A549 (cell line): ENCODE measurements around the gene ZNF841. TPM values are rescaled to one million over a fixed set of nuclear protein-coding genes. Genes with fewer than 3 reads are reported as not detected.

Source experiments
- ATAC-seq, 2 experiments: fragments of 200-7000 bp in 1 of 2; fragments of >200 bp in 1 of 2; cut with Nextera tagmentation in 1 of 2; cut with Tn5 transposase in 1 of 2; 3 replicates each; pipeline versions ENCODE4 v1.8.0 to v1.9.1; 2018 to 2020; ENCODE audit warnings: mild to moderate bottlenecking in 1 of 2, moderate library complexity in 1 of 2
- CTCF ChIA-PET: fragments of 300-600 bp; sonication (Branson Sonifier 250); formaldehyde crosslinking; extraction: SDS; loops from one replicate; lab custom pipeline; 2021; ENCODE audit warnings: antibody characterized with exemption, inconsistent platforms; lab: Yijun Ruan, JAX
- POLR2A ChIA-PET: fragments of 350-600 bp; formaldehyde crosslinking; extraction: SDS; loops from one replicate; lab custom pipeline; 2021; ENCODE audit warnings: antibody characterized with exemption, inconsistent platforms; lab: Yijun Ruan, JAX
- DNase-seq, 2 experiments: peaks; one replicate each; pipeline versions ENCODE4 v3.0.0 to v3.0.0-alpha.2; 2011 to 2016; ENCODE audit warnings: low read depth in 1 of 2, low spot score in 1 of 2
- FAIRE-seq: peaks from 2 replicates; lab custom pipeline; 2011; peaks lifted over from hg19 to GRCh38; lab: Jason Lieb, UNC
- H3K27ac ChIP-seq, 2 experiments: fragments of >200 bp; sonication (Bioruptor Twin); formaldehyde crosslinking; 3 replicates each; pipeline ENCODE4 v1.5.1; 2016 to 2017
- H3K4me1 ChIP-seq: fragments of >200 bp; sonication (Bioruptor Twin); formaldehyde crosslinking; 3 replicates; pipeline ENCODE4 v1.6.1; 2016
- H3K4me2 ChIP-seq: fragments of >200 bp; sonication (Bioruptor Twin); formaldehyde crosslinking; 3 replicates; pipeline ENCODE4 v1.6.1; 2016
- H3K4me3 ChIP-seq: fragments of >200 bp; sonication (Bioruptor Twin); formaldehyde crosslinking; 3 replicates; pipeline ENCODE4 v1.5.1; 2016
- H3K9me3 ChIP-seq: fragments of >200 bp; sonication (Bioruptor Twin); formaldehyde crosslinking; 3 replicates; pipeline ENCODE4 v1.6.1; 2016
- ATOH8 ChIP-seq: fragments of 250-450 bp; sonication (Bioruptor Pico); IDR thresholded peaks from 2 replicates; pipeline ENCODE4 v1.5.0; 2020; ENCODE audit warnings: low read depth, mild to moderate bottlenecking, moderate library complexity
- CBX8 ChIP-seq: fragments of 200-600 bp; sonication (generic); IDR thresholded peaks from 2 replicates; pipeline ENCODE4 v1.6.1; 2016
- CHD2 ChIP-seq: fragments of 150-350 bp; IDR thresholded peaks from 2 replicates; pipeline ENCODE4 v1.6.1; 2014; ENCODE audit warnings: low read length; ENCODE audit not compliant: partially characterized antibody
- CTCF ChIP-seq: fragments of >200 bp; sonication (Bioruptor Twin); formaldehyde crosslinking; IDR thresholded peaks from 3 replicates; pipeline ENCODE4 v1.5.1; 2016
- FOSL2 ChIP-seq, 2 experiments: fragments of 450-650 bp in 1 of 2; fragments of >200 bp in 1 of 2; sonication (Bioruptor Twin) in 1 of 2; formaldehyde crosslinking; IDR thresholded peaks; 2 replicates each; pipeline versions ENCODE4 v1.5.0 to v1.6.1; 2016 to 2020; ENCODE audit warnings: mild to moderate bottlenecking in 1 of 2, moderate library complexity in 1 of 2
- GATA3 ChIP-seq: IDR thresholded peaks from 2 replicates; pipeline ENCODE4 v1.6.1; 2012; ENCODE audit warnings: borderline replicate concordance
- HEYL ChIP-seq: fragments of 250-450 bp; sonication (Bioruptor Pico); IDR thresholded peaks from 2 replicates; pipeline ENCODE4 v1.8.0; 2021; ENCODE audit warnings: mild to moderate bottlenecking, moderate library complexity
- KDM5A ChIP-seq: fragments of 200-600 bp; sonication (generic); IDR thresholded peaks from 2 replicates; pipeline ENCODE4 v1.6.1; 2016; ENCODE audit warnings: antibody characterized with exemption, mild to moderate bottlenecking
- MYC ChIP-seq: IDR thresholded peaks from 2 replicates; pipeline ENCODE4 v1.6.1; 2012; ENCODE audit warnings: mild to moderate bottlenecking, inconsistent platforms, low read length, improper control_type of control experiment, borderline replicate concordance
- NFE2L2 ChIP-seq: fragments of 150-350 bp; conservative IDR thresholded peaks from 2 replicates; pipeline ENCODE4 v1.6.1; 2014; ENCODE audit warnings: low read length
- NPAS2 ChIP-seq: fragments of 250-450 bp; sonication (Bioruptor Pico); IDR thresholded peaks from 2 replicates; pipeline ENCODE4 v1.8.0; 2022; ENCODE audit warnings: mild to moderate bottlenecking, moderate library complexity, borderline replicate concordance
- PBX3 ChIP-seq: IDR thresholded peaks from 2 replicates; pipeline ENCODE4 v1.6.1; 2012
- PHF8 ChIP-seq: fragments of 200-600 bp; sonication (generic); IDR thresholded peaks from 2 replicates; pipeline ENCODE4 v1.6.1; 2016; ENCODE audit warnings: low read depth, mild to moderate bottlenecking, antibody characterized with exemption, moderate library complexity, borderline replicate concordance
- WGBS: methylation state at CpG from one replicate; pipeline ENCODE4 v1.1.6; 2017; ENCODE audit errors: missing lambda C conversion rate; 5-methylcytosine and 5-hydroxymethylcytosine counted together
- polyA plus RNA-seq, 4 experiments: library from polyadenylated mRNA; depleted of rRNA in 3 of 4; stranded (reverse); fragments of >200 nt; fragmentation: RNase III in 1 of 4; extraction: RNeasy Plus Mini Kit Qiagen cat#74134 plus additional on column Dnase treatment in 1 of 4; gene quantifications; 2 replicates in 3 of 4; 3 replicates in 1 of 4; pipeline ENCODE4 v1.2.3, GENCODE V29; 2011 to 2017

ZNF841 gene
- polyA plus RNA-seq, 2 of the 4 experiments (the other 2 are of a cell fraction), result 2.2 to 4.9 TPM

- POLR2A ChIA-PET, result no interaction called here
- H3K9me3 ChIP-seq, result peaks cover 88% of the 10 kb centered on the region
- no peak overlapping the region for H3K4me3 ChIP-seq
- H3K4me1 ChIP-seq, result no peaks in the 10 kb centered on the region
- H3K27ac ChIP-seq, result no peak overlapping the region
- CTCF ChIA-PET, result no interaction called here
- FAIRE-seq (no peak), DNase-seq (no peak), ATAC-seq (no peak)
- WGBS, result 84% methylated on average over 4 of the region's 4 CpGs
- TF ChIP-seq MYC (no peak), KDM5A (no peak), CBX8 (no peak), FOSL2 (IDR thresholded peaks at IDR 0.05) (no peak), FOSL2 (CRISPR knock-in tag; IDR thresholded peaks at IDR 0.05) (no peak), PHF8 (no peak), NFE2L2 (no peak), PBX3 (no peak), CTCF (no peak)
- H3K4me2 ChIP-seq, result no peak overlapping the region
These were observed 56.4 kb downstream of the ZNF841 start for GRCh38 chr19:52039169-52039568.

- DNase-seq (peak in 1 of 2 experiments; percentile 44), ATAC-seq (no peak), FAIRE-seq (no peak)
- H3K4me1 ChIP-seq, result no peaks in the 10 kb centered on the region
- POLR2A ChIA-PET, result no interaction called here
- peaks cover 100% of the 10 kb centered on the region for H3K9me3 ChIP-seq
- 91% methylated on average over 12 of the region's 12 CpGs for WGBS
- TF ChIP-seq GATA3 (peak; percentile 40; the same call in 1 of the 2 replicates), NPAS2 (CRISPR knock-in tag) (no peak), ATOH8 (no peak)
- CTCF ChIA-PET, result no interaction called here
- no peak overlapping the region for H3K27ac ChIP-seq
- H3K4me2 ChIP-seq, result no peak overlapping the region
- no peak overlapping the region for H3K4me3 ChIP-seq
These were observed 61.4 kb downstream of the ZNF841 start for GRCh38 chr19:52034051-52034728.

- no peak for DNase-seq
- TF ChIP-seq HEYL (CRISPR knock-in tag) (no peak), CHD2 (no peak)
- Histone ChIP-seq H3K4me3 (peak overlapping the region; percentile 65), H3K27ac (peak overlapping the region; percentile 74 to 87), H3K4me1 (no peaks in the 10 kb centered on the region), H3K4me2 (peak overlapping the region; percentile 62), H3K9me3 (peaks cover 92% of the 10 kb centered on the region)
- no peak for FAIRE-seq
- peak; percentile 63 to 73 for ATAC-seq
- POLR2A ChIA-PET, result interaction anchor here (0.6 to 1.3 kb wide), 4 partner anchors 20 to 364 kb away, joined by 3 to 7 read pairs (median 6); partner anchors contain the start of genes PPP2R1A, ZNF432 and ZNF615
- CTCF ChIA-PET, result interaction anchor here (1.2 kb wide), 1 partner anchor 20 kb away, joined by 3 read pairs; the partner anchor contains the start of gene ZNF432
- WGBS, result 35% methylated on average over 5 of the region's 5 CpGs
These were observed 66.8 kb downstream of the ZNF841 start for GRCh38 chr19:52028780-52029123.
